Thyroid gland (tissue), 4 donors: ENCODE measurements around the gene PRDM7. TPM values are rescaled to one million over a fixed set of nuclear protein-coding genes. Genes with fewer than 3 reads are reported as not detected.
A peak's percentile ranks its signal among the peaks of the same experiment; 100 is the strongest.

Source experiments
- DNase-seq, 2 donors: peaks; one replicate each; pipeline ENCODE4 v3.0.0-alpha.2; 2019
- H3K27ac ChIP-seq, 3 donors: fragments of 200-600 bp; sonication (generic); 1 replicate in 2 of 3; 2 replicates in 1 of 3; pipeline ENCODE4 v1.5.1; 2016 to 2019; ENCODE audit warnings: mild to moderate bottlenecking in 1 of 3, moderate library complexity in 1 of 3
- H3K27me3 ChIP-seq: fragments of 200-600 bp; sonication (generic); one replicate; pipeline ENCODE4 v1.5.1; 2019
- H3K36me3 ChIP-seq, 2 donors: fragments of 200-600 bp; sonication (generic); one replicate each; pipeline ENCODE4 v1.5.1; 2016 to 2019
- H3K4me1 ChIP-seq, 2 donors: fragments of 200-600 bp; sonication (generic); one replicate each; pipeline ENCODE4 v1.5.1; 2017 to 2019
- H3K4me3 ChIP-seq, 3 donors: fragments of 200-600 bp; sonication (generic); replicated peaks in 1 of 3; 1 replicate in 2 of 3; 2 replicates in 1 of 3; pipeline ENCODE4 v1.5.1; 2016; ENCODE audit warnings: mild to moderate bottlenecking in 1 of 3
- H3K9me3 ChIP-seq: fragments of 200-600 bp; sonication (generic); one replicate; pipeline ENCODE4 v1.5.1; 2017
- CTCF ChIP-seq, 6 experiments: fragments of 200-600 bp in 3 of 6; fragments of 450-650 bp in 3 of 6; sonication (generic) in 3 of 6; IDR thresholded peaks; one replicate each; pipeline ENCODE4 v1.5.1; 2016 to 2019; ENCODE audit warnings: antibody characterized with exemption in 6 of 6, mild to moderate bottlenecking in 2 of 6, inconsistent platforms in 1 of 6, moderate library complexity in 1 of 6
- POLR2A ChIP-seq, 2 donors: fragments of 450-650 bp; IDR thresholded peaks; one replicate each; pipeline ENCODE4 v1.6.1; 2017; ENCODE audit warnings: antibody characterized with exemption in 2 of 2, mild to moderate bottlenecking in 2 of 2, moderate library complexity in 1 of 2
- WGBS, 2 donors: methylation state at CpG; one replicate each; pipeline ENCODE4 v1.1.5; 2017; 5-methylcytosine and 5-hydroxymethylcytosine counted together
- intact Hi-C: fragments of 100-400 bp; cut with DNase I; formaldehyde crosslinking; loops from one replicate; pipeline ENCODE4 v1.15.1; 2023
- total RNA-seq, 4 donors: library from RNA; depleted of rRNA; stranded (reverse); fragments of >200 nt; gene quantifications; one replicate each; pipeline ENCODE4 v1.2.3, GENCODE V29; 2016

The PRDM7 gene
- total RNA-seq, 4 donors from 2014 or later, result not detected

- H3K27me3 ChIP-seq, result no peaks in the 10 kb centered on the region
- no peaks in the 10 kb centered on the region for H3K4me1 ChIP-seq
- H3K9me3 ChIP-seq, result no peaks in the 10 kb centered on the region
- H3K27ac ChIP-seq, result no peak overlapping the region
- intact Hi-C loops, result no loop called here
- TF ChIP-seq POLR2A (IDR thresholded peaks at IDR 0.05) (no peak), CTCF (IDR thresholded peaks at IDR 0.05) (no peak)
- no peaks in the 10 kb centered on the region for H3K36me3 ChIP-seq
- H3K4me3 ChIP-seq, result no peak overlapping the region
- no peak for DNase-seq
- 60 to 63% methylated on average over 1 of the region's 1 CpG for WGBS, 2 donors
These were observed 23.1 kb downstream of the PRDM7 start for GRCh38 chr16:90053902-90054500.

- Histone ChIP-seq H3K4me1 (peaks cover 11 to 13% of the 10 kb centered on the region in 2 donors), H3K4me3 (no peak overlapping the region), H3K27me3 (no peaks in the 10 kb centered on the region), H3K27ac (no peak overlapping the region), H3K9me3 (no peaks in the 10 kb centered on the region), H3K36me3 (no peaks in the 10 kb centered on the region)
- intact Hi-C loops, result no loop called here
- 86 to 91% methylated on average over 10 of the region's 10 CpGs for WGBS, 2 donors
- no peak for TF ChIP-seq CTCF (IDR thresholded peaks at IDR 0.05)
- no peak for TF ChIP-seq POLR2A (IDR thresholded peaks at IDR 0.05)
- DNase-seq, result no peak
These were observed 26.2 kb downstream of the PRDM7 start for GRCh38 chr16:90050969-90051368.

GRCh38 chr16:90048737-90049330 is 28.3 kb downstream of the PRDM7 start:
- Histone ChIP-seq H3K4me3 (no peak overlapping the region), H3K27me3 (no peaks in the 10 kb centered on the region), H3K27ac (no peak overlapping the region), H3K36me3 (no peaks in the 10 kb centered on the region), H3K9me3 (no peaks in the 10 kb centered on the region), H3K4me1 (peaks cover 11 to 19% of the 10 kb centered on the region in 2 donors)
- no peak for TF ChIP-seq POLR2A (IDR thresholded peaks at IDR 0.05)
- TF ChIP-seq CTCF (IDR thresholded peaks at IDR 0.05), result no peak
- intact Hi-C loops, result no loop called here
- 84 to 88% methylated on average over 19 of the region's 19 CpGs for WGBS, 2 donors
- DNase-seq, result no peak

DNA sequence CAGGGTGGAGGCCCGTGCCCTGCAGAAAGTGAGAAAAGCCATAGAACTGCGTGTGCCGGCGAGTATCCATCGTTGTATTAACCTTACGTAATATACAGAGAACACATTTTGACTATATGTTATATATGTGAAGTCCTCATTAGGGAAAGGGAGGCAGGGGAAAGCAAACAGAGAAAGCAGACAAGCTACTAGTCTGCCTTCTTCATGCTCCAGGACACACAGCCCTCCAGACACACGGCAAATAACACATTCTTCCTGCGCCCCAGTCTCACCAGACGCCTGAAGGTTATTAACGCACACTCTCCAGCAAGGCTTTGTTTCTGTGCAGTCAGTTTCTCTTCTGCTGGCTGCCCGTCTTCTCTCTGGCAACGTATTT is 28.8 kb downstream of the PRDM7 start:
- WGBS, 2 donors, result 55 to 56% methylated on average over 12 of the region's 12 CpGs
- peaks cover 11 to 19% of the 10 kb centered on the region in 2 donors for H3K4me1 ChIP-seq
- no peaks in the 10 kb centered on the region for H3K27me3 ChIP-seq
- DNase-seq, result peak; percentile 19 to 32
- H3K27ac ChIP-seq, result no peak overlapping the region
- TF ChIP-seq CTCF (IDR thresholded peaks at IDR 0.05) (no peak), POLR2A (IDR thresholded peaks at IDR 0.05) (no peak)
- intact Hi-C loops, result no loop called here
- no peaks in the 10 kb centered on the region for H3K9me3 ChIP-seq
- H3K36me3 ChIP-seq, result peaks cover 4% of the 10 kb centered on the region in 2 donors
- H3K4me3 ChIP-seq, result no peak overlapping the region

DNA sequence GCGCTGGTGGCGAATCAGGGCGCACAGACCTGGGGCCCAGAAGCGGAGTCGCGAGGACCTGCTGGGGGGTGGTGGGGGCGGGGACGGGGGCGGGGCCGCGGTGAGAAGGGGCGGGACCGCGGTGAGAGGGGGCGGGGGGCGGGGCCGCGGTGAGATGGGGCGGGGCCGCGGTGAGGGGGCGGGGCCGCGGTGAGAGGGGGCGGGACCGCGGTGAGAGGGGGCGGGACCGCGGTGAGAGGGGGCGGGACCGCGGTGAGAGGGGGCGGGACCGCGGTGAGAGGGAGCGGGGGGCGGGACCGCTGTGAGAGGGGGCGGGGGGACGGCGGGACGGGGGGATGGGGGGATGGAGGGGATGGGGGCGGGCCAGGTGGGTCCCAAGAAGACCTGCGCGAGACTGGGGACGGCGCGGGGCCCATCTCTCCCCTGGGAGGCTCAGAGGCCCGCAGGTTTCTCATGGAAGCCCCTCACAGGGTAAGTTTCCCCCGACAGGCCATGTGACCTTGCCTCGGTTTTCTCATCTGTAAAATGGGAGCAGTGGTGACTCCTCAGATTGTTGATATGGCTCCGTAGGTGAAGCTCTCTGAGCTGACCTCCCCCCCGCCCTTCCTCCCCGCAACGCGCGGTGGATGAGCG is 29.3 kb downstream of the PRDM7 start:
- H3K9me3 ChIP-seq, result no peaks in the 10 kb centered on the region
- DNase-seq, result peak in 1 of 2 donors; percentile 17
- H3K27ac ChIP-seq, result no peak overlapping the region
- peak overlapping the region in 1 of 3 donors; percentile 28 for H3K4me3 ChIP-seq
- intact Hi-C loops, result no loop called here
- no peaks in the 10 kb centered on the region for H3K27me3 ChIP-seq
- no peak for TF ChIP-seq CTCF (IDR thresholded peaks at IDR 0.05)
- TF ChIP-seq POLR2A (IDR thresholded peaks at IDR 0.05), result no peak
- peaks cover 6 to 9% of the 10 kb centered on the region in 2 donors for H3K36me3 ChIP-seq
- WGBS, 2 donors, result 36 to 39% methylated on average over 12 to 15 of the region's 59 CpGs
- H3K4me1 ChIP-seq, result peaks cover 11 to 19% of the 10 kb centered on the region in 2 donors
